Lung microvascular endothelial cell (primary cell): ENCODE results near the gene FZD4. TPM values are rescaled to one million over a fixed set of nuclear protein-coding genes. Genes with fewer than 3 reads are reported as not detected.
"Not testable (repeated sequence)": the region's sequence is repeated elsewhere in the genome, so short reads cannot be mapped to it uniquely, and the experiment has no call there.

Experiments
- DNase-seq, 2 donors: peaks; one replicate each; pipeline versions ENCODE4 v3.0.0 to v3.0.0-alpha.2; 2010; ENCODE audit warnings: low read depth in 2 of 2
- total RNA-seq: library from RNA; depleted of rRNA; stranded (reverse); fragments of >200 nt; gene quantifications from 2 replicates; pipeline ENCODE4 v1.2.1, GENCODE V29; 2014

The FZD4 gene
- 97.0 and 133 TPM in 2 replicates for total RNA-seq

- peak; percentile 94 to 96 for DNase-seq
Measured at GRCh38 chr11:86955361-86956120, at the start of gene FZD4. TSS of gene FZD4 (minus strand) at chr11:86955395. CDS start at chr11:86955085, 310 bp downstream.

- DNase-seq, result not testable (repeated sequence)
Measured at GRCh38 chr11:87004281-87004680, 49.1 kb upstream of the FZD4 start.

GRCh38 chr11:87002918-87003317 is 47.7 kb upstream of the FZD4 start:
- DNase-seq, result no peak

DNA sequence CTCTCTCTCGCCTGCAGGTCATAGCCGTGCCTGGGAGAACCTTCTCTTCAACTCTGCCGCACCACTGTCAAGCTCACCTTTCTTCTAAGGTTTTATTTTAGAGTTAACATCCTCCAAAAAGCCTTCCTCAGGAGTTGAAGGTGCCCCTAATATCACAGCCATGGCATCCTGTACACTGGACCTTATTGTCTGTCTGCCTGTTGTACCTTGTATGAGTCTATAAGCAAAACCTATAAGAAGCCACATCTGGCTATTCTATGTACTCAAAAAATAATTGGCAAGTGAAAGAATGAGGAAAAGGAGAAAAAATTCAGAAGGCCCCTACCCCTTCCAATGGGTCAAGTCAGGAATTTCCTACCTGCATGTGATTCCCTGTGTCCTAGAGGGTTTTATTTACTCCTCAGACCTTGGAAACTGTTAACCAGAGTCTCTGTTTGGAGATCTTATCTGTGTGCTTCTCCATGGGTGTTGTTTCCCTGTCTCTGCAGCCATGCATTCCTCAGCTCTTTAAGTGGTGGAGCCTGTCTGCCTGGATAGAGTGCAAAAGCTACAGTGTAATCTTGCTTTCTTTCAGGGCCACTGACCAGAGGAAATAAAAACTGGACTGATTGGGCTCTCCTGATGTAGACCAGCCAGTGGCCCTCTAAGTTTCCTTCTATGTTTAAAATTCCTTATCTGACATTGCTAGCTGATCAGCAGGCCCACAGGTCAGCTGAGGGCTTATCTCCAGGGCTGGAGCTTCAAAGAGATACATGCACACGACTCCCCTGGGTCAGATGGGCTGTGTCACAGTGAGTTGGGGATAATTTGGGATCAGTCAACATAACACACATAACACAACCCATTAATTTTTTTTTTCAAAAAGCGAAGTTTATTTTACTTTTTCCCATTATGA is 44.9 kb upstream of the FZD4 start:
- no peak for DNase-seq

GRCh38 chr11:86999388-86999787 is 44.2 kb upstream of the FZD4 start:
- no peak for DNase-seq

DNA sequence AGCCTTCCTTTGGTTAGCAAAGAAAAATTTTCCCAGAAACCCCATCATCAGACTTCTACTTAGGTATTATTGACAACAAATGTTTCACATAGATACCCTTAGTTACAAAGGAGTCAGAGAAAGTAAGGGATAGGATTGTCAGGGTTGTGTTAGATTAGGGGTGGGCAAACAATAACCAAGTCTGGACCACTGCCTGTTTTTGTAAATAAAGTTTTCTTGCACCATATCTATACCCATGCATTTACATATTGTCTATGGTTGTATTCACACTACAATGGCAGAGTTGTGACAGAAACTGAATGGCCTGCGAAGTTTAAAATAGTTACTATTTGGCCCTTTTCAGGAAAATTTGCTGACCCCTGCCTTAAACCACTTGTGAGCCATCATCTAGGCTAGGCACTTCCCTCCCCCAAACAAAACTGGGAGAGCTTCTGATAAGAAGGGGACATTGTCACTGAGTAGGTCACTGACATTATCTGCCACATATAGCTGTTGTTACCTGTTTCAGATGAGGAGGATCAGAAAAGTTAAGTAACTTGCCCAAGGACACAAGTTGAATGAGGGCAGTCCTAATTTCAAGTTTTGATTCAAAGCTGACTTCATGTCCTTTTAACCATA is 41.9 kb upstream of the FZD4 start:
- DNase-seq, result no peak

DNA sequence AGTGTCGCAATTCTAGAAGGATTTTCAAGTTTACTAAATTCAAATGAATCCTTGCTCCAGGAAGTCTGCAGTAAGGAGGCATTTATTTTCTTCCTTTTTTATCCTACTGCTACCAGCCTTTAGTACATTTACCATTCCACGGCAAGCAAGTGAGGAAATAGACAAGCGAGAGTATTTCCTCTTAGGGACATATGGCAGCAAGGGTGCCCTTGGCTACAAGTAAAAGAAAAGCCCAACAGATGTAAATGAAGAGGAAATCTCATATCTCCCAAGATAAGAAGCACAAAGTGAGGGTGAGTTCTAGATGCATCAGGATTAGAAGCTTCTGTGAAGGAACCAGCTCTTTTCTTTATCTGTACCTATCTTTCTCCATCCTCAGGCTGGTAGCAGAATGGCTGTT is 37.8 kb upstream of the FZD4 start:
- no peak for DNase-seq

- DNase-seq, result not testable (repeated sequence)
Measured at GRCh38 chr11:86992340-86992739, 37.1 kb upstream of the FZD4 start.

GRCh38 chr11:86991341-86991740 is 36.1 kb upstream of the FZD4 start:
- no peak for DNase-seq

GRCh38 chr11:86990515-86990914 is 35.3 kb upstream of the FZD4 start:
- peak in 1 of 2 donors; percentile 36 for DNase-seq

- DNase-seq, result no peak
Measured at GRCh38 chr11:86990031-86990430, 34.8 kb upstream of the FZD4 start.

DNA sequence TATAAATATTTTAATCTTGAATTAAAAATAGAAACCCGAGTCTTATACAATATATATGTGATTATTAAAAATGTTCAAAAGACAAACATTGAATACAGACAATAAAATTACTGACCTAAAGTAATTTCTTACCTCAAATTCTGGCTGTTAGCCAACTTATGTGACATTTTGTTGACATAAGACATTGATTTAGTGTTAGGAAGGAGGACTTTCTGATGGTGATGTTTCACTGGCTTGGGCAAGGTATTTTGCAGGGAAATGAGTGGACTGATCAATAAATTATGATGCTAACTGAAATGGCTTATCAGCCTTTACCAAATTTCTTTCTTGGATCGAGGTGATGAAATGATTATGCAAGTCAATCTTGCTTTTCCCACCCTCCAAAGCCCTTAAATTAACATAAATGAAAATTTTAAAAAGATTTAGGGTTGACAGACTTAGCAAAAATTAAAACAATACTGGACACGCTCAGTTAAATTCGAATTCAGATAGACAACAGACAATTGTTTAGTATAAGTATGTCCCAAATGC is 33.2 kb upstream of the FZD4 start:
- DNase-seq, result no peak

GRCh38 chr11:86987679-86988078 is 32.5 kb upstream of the FZD4 start:
- DNase-seq, result no peak

DNA sequence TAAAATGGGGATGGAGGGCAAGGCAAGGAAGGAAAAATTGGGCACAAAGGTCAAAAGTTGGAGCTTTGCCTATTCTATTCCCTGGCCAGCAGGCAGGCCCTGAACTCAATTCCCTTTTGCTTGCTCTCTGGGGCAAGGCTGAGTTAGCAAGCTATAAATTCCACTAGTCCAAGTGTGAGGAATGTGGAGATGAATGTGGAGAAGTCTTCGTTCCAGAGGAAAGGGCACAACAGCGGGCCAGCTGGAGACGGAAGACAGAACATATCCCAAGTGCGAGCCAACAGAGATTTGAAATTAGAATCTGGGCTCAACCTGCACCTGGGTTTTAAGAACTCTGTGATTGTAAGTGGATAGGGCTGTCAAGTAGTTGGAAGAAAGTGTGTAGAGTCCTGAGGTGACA is 29.5 kb upstream of the FZD4 start:
- DNase-seq, result no peak

DNA sequence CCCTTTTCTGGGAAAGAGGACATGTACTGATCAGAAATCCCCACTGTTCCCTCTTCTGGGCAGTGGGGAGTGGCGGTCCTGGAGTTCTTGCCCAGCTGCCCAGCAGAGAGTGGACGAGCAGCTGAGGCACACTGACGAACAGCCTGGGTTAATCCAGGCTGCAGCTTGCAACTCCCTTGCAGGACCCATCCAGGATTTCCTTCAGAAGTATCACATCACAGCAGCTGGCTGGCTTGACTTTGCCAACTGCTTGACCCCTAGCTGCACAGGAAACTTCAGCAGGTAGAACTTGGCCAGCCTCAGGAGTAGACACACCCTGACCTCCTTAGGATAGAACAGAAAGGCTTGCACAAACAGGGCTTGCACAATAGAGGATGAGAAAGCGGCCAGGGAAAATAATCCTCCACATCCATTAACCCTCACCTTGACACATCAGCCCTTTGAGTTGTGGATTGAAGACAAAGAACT is 27.9 kb upstream of the FZD4 start:
- peak in 1 of 2 donors; percentile 31 for DNase-seq

DNA sequence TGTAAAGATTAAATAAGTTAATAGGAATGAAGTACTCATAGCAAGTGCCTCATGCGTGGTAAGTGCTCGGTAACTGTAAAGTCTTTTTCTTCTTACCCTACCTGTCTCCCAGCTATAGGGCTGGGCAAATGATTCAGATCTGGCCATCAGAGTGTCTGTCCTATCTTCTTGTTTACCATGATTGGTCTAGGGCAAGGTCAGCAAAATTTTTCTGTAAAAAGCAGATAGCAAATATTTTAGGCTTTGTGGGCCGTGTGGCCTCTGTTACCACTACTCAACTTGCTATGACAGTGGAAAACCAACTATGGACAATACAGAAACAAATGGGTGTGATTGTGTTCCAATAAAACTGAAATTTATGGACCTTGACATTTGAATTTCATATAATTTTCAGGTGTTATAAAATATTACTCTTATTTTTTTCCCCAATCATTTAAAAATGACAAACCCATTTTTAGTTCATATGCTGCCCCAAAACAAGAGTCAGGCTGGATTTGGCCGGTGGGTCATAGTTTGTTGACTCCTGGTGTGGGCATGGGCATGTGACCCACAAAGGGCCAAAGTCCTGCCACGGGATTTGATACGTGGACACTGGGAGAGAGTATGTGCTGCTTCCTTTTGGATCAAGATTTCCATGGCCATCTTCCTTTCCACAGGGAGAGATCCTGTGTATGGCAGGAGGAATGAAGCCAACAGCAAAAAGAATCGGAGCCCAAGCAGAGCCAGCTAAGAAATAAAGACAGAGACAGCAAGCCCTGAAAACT is 26.8 kb upstream of the FZD4 start:
- no peak for DNase-seq

DNA sequence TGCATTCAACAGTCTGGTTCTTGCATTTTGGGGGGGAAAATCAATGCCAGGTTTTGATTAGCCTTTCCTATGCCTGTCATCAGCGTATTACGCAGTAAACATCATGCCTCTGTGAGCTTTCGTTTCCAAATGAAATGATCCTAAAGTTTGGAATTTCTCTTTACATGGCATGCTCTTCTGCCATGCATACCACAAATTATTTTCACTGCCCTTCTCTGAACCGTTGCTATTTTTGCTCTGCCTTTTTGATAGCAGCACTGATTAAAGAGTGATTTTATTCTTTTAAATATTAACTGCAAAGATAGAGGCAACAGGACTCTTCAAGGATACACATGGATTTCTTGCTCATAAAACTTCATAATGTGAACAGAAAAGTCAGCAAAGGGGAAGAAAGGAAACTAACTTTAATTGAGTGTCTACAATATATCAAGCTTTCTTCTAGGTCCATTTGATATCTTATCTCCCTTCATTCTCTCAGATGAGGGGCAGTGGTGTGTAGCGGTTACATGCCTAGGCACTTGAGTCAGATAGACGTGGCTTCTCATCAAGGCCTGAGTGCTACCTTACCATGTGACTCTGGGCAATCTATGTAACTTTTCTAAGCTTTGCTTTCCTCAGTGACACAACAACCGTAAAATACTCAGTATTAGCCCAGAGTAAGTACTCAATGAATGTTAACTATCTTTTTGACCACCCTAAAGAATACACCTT is 25.0 kb upstream of the FZD4 start:
- no peak for DNase-seq

GRCh38 chr11:86978756-86979608 is 23.8 kb upstream of the FZD4 start:
- peak; percentile 59 to 75 for DNase-seq

DNA sequence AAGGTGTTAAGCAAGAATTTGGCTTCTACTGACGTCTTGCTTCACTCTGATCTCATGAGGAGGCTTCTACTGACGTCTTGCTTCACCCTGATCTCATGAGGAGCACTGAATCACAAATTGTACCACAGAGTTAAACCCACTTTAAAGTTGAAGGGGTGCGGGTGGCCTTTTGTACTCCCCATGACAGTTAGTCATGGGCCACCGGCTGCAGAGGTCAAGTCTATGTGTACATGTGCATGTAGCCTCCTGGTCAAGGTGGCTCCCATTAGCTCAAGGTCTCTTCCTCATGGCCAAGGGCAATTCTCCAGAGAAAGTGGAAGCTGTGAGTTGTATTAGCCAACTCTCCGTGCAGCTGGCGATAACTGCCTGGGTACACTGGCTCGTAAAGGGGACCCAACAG is 23.1 kb upstream of the FZD4 start:
- no peak for DNase-seq
